CD4-positive, alpha-beta T cell treated with Interleukin-21 for 1 hour (primary cell): ENCODE measurements around the gene KRT13.
"Not testable (repeated sequence)": the region's sequence is repeated elsewhere in the genome, so short reads cannot be mapped to it uniquely, and the experiment has no call there.

Source experiments
- DNase-seq: peaks from one replicate; pipeline ENCODE4 v3.0.0-alpha.2; 2020

The KRT13 gene

GRCh38 chr17:41505007-41505808, at the start of gene KRT13:
KRT13 (minus strand) TSS chr17:41505612; CDS start chr17:41505550, 62 bp downstream.
- no peak for DNase-seq

GRCh38 chr17:41553987-41554680, 48.7 kb upstream of the KRT13 start:
- no peak for DNase-seq

- no peak for DNase-seq
Measured at GRCh38 chr17:41553176-41553575, 47.8 kb upstream of the KRT13 start.

- no peak for DNase-seq
Measured at GRCh38 chr17:41552455-41552854, 47.0 kb upstream of the KRT13 start.

GRCh38 chr17:41551365-41551764, 46.0 kb upstream of the KRT13 start:
- DNase-seq = no peak

- no peak for DNase-seq
Measured at GRCh38 chr17:41549596-41550039, 44.2 kb upstream of the KRT13 start.

GRCh38 chr17:41548844-41549595, 43.6 kb upstream of the KRT13 start:
- DNase-seq = peak; percentile 86

- DNase-seq = no peak
Measured at GRCh38 chr17:41547921-41548843, 42.8 kb upstream of the KRT13 start.

- no peak for DNase-seq
Measured at GRCh38 chr17:41547378-41547841, 42.0 kb upstream of the KRT13 start.

GRCh38 chr17:41546819-41547218, 41.4 kb upstream of the KRT13 start:
- DNase-seq = no peak

GRCh38 chr17:41545829-41546410, 40.5 kb upstream of the KRT13 start:
- no peak for DNase-seq

- DNase-seq = no peak
Measured at GRCh38 chr17:41544935-41545334, 39.5 kb upstream of the KRT13 start.

- DNase-seq = no peak
Measured at GRCh38 chr17:41544491-41544892, 39.1 kb upstream of the KRT13 start.

- not testable (repeated sequence) for DNase-seq
Measured at GRCh38 chr17:41542786-41543185, 37.4 kb upstream of the KRT13 start.

- DNase-seq = no peak
Measured at GRCh38 chr17:41542357-41542756, 36.9 kb upstream of the KRT13 start.

- DNase-seq = no peak
Measured at GRCh38 chr17:41540921-41541625, 35.7 kb upstream of the KRT13 start.

- no peak for DNase-seq
Measured at GRCh38 chr17:41539979-41540701, 34.7 kb upstream of the KRT13 start.

- no peak for DNase-seq
Measured at GRCh38 chr17:41539071-41539492, 33.7 kb upstream of the KRT13 start.

GRCh38 chr17:41538565-41538991, 33.2 kb upstream of the KRT13 start:
- no peak for DNase-seq

- no peak for DNase-seq
Measured at GRCh38 chr17:41537990-41538389, 32.6 kb upstream of the KRT13 start.

- no peak for DNase-seq
Measured at GRCh38 chr17:41537614-41537954, 32.2 kb upstream of the KRT13 start.
